Activated naive CD8-positive, alpha-beta T cell (primary cell): ENCODE measurements around the gene SLC26A1.

Experiments
- H3K27ac Mint-ChIP-seq: one replicate; pipeline ENCODE4 v1.8.0; 2021; ENCODE audit warnings: mixed read lengths
- H3K27me3 Mint-ChIP-seq: one replicate; pipeline ENCODE4 v1.8.0; 2021; ENCODE audit warnings: mixed read lengths
- H3K36me3 Mint-ChIP-seq: one replicate; pipeline ENCODE4 v1.8.0; 2021; ENCODE audit warnings: mixed read lengths
- H3K4me1 Mint-ChIP-seq: one replicate; pipeline ENCODE4 v1.8.0; 2021; ENCODE audit warnings: low read depth, mixed read lengths
- H3K4me3 Mint-ChIP-seq: one replicate; pipeline ENCODE4 v1.8.0; 2021; ENCODE audit warnings: mild to moderate bottlenecking, mixed read lengths
- H3K9me3 Mint-ChIP-seq: one replicate; pipeline ENCODE4 v1.8.0; 2021; ENCODE audit warnings: low read depth, mixed read lengths

Gene SLC26A1

DNA sequence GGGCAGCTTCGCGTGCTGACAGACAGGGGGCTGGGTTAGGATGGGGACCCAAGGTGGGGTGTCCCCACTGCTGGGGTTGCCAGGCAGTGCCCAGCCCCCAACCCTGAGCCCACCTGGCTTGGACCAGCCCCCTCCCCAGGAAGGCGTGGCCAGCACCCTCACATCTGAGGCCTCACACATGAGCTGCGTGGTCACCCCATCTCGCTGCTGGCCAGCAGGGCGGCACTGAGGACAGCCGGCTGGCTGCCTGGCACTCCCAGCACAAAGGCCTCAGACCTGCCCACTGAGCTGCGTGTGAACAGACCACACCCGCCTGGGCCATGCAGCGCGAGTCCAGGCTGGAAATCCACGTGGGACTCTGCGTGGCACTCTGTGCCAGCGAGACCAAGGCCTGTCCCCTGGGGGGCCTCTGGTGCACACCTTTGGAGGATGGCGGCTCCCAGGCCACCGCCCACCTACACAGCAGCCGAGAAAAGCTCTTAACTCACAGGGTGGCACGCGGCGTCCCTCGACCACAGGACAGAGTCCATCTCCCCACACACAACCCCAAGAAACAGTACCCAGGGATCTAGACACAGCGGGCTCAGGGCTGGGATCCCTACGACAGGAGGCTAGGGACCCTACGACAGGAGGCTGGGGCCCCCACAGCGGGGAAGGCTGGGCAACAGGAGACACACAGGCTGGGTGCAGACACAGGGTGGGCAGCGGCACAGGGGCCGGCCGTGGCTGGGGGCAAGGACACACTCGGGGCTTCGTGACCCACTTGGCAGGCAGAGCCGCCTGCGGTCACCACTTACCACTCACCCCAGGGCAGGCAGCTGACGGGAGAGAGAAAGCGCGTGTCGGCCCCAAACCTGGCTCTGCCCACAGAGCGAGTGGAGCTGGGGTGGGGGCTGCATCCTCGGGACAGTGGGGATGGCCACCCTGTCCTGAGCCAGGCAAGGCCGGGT is 29.7 kb downstream of the SLC26A1 start:
- Mint-ChIP-seq H3K27ac (no peak overlapping the region), H3K36me3 (no peaks in the 10 kb centered on the region), H3K27me3 (no peaks in the 10 kb centered on the region), H3K4me3 (no peak overlapping the region), H3K9me3 (no peaks in the 10 kb centered on the region), H3K4me1 (no peaks in the 10 kb centered on the region)

DNA sequence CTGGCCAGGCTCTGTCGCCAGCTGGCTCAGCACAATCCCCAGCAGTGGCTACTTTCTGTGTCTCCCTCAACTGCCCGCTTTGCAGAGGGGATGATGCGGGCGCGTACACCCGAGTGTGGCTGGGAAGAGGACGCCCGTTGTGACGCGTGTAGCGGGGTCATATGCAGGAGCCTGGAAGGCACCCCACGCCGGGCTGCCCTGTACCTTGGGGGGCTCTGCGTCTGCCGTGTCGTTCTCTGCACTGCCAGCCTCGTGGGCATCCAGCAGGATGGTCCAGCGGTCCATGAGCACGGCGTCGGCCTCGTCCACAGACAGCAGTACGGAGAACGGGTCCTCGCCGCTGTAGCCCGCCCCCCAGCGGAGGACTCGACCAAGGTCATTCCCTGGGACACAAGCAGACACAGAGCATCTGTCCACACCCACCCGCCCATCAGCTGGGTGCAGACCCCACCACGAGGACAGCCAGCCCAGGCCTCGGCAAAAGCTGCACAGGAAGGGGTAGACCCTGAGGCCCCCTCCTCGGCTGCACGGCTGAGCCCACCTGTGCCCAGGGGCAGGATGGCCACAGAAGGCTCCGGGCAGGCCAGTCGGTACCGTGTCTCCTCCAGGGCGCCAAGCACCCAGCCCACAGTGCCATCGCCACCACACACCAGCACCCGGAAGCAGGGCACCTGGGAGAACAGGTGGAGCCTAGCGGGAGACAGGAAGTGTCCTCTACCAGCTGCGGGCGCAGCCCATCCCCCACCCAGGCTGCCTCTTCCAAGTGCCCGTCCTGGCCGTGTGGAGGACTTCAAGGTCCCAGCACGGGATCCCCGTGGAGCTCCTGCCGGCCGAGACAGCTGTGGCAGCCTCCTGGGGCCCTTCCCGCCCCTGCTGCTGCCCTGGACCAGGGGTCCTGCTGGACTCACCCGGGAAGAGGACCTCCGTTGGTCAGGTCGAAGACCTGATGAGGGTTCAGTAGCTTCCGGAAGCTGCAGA is 30.7 kb downstream of the SLC26A1 start:
- Mint-ChIP-seq H3K4me3 (no peak overlapping the region), H3K27me3 (no peaks in the 10 kb centered on the region), H3K9me3 (no peaks in the 10 kb centered on the region), H3K36me3 (no peaks in the 10 kb centered on the region), H3K27ac (no peak overlapping the region), H3K4me1 (no peaks in the 10 kb centered on the region)

DNA sequence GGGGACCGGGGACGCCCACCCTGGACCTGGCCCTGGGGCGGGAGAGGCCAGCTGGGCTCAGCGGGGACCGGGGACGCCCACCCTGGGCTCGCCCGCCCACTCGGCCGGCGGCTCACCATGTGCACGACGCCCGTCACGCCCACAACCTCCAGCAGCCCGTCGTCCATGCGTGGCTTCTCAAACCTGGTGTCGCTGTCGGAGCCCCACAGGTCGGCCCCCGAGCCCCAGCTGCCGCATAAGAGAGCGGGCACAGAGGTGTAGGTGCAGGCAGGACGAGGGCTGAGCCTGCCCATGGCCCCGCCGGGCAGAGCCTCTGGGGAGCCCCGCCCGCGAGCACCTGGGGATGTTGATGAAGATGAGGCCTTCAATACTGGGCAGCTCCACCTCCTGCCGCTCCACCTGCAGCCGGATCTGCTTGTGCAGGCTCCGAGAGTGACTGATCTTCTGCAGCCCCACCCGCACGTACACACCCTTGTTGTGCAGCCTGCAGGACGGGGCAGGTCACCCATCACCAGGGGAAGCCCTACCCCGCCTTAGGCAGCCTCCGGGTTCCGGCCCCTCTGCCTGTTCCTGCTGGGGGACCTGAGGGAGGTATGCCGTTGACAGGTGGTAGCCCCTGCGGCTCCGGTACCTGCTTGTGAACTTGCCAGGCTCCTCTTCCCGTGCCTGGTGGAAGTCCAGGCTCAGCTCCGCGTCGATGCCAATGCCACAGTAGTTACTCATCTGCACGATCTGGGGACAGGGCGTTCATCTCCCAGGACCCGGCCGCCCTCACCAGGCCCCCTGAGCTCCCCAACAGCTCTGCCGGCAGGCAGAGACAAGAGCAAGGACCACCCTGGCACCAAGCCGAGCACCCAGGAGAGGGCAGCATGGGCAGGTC is 31.6 kb downstream of the SLC26A1 start:
- H3K27me3 Mint-ChIP-seq: no peaks in the 10 kb centered on the region
- H3K36me3 Mint-ChIP-seq: no peaks in the 10 kb centered on the region

DNA sequence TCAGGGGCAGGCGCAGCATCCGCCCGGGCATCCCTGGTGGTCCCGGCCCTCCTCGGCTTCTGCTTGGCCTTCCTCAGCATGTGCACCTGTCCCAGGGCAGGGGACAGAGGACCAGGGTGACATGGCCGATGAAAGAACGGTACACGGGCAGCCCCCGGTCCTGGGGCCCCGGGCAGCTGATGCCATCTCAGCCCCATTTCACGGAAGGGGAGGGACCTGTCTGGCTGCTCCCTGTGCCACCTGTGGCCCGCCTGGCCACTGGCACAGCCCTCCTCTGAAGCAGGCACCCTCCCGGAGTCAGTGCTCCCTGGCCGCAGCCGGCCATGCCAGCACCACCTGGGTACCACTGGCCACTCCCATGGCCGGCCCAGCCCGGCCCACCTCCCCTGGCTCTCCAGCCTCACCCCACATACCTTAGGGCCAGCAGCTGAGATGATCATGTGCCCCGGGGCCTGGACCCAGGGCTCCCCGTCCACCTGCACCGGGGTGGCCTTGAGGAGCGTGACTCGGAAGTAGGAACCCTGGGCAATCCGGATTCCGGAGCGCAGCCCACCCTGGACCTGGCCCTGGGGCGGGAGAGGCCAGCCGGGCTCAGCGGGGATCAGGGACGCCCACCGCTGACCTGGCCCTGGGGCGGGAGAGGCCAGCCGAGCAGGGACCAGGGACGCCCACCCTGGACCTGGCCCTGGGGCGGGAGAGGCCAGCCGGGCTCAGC is 32.4 kb downstream of the SLC26A1 start:
- Mint-ChIP-seq H3K4me3 (no peak overlapping the region), H3K36me3 (no peaks in the 10 kb centered on the region), H3K4me1 (no peaks in the 10 kb centered on the region), H3K27ac (no peak overlapping the region), H3K27me3 (no peaks in the 10 kb centered on the region), H3K9me3 (no peaks in the 10 kb centered on the region)

More for the DNA sequence above, 31.6 kb downstream of the SLC26A1 start:
- Mint-ChIP-seq H3K9me3 (no peaks in the 10 kb centered on the region), H3K27ac (no peak overlapping the region), H3K4me1 (no peaks in the 10 kb centered on the region), H3K4me3 (no peak overlapping the region)

DNA sequence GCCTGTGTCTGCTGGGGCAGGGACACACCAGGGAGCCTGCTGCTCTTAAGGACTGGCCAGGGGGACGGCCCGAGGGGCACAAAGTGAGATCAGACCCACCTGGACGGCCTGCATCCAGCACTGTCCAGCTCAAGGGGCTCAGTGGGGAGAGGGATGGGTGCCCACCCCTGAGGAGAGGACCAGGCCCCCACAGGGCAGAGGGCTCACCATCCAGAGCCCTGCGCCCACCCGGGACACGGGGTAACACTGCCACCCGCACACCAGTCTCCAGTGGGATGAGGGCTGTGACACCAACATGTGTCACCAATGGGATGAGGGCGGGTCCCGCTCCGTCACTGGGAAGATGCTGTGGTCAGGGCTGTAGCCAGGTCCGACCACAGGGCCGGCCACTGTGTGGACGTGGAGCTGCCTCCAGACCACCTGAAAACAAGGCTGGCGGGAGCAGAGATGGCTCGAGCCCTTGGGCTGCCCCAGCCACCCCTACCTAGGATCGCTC is 33.0 kb downstream of the SLC26A1 start:
- Mint-ChIP-seq H3K4me1 (no peaks in the 10 kb centered on the region), H3K9me3 (no peaks in the 10 kb centered on the region), H3K4me3 (no peak overlapping the region), H3K36me3 (no peaks in the 10 kb centered on the region), H3K27me3 (no peaks in the 10 kb centered on the region), H3K27ac (no peak overlapping the region)

DNA sequence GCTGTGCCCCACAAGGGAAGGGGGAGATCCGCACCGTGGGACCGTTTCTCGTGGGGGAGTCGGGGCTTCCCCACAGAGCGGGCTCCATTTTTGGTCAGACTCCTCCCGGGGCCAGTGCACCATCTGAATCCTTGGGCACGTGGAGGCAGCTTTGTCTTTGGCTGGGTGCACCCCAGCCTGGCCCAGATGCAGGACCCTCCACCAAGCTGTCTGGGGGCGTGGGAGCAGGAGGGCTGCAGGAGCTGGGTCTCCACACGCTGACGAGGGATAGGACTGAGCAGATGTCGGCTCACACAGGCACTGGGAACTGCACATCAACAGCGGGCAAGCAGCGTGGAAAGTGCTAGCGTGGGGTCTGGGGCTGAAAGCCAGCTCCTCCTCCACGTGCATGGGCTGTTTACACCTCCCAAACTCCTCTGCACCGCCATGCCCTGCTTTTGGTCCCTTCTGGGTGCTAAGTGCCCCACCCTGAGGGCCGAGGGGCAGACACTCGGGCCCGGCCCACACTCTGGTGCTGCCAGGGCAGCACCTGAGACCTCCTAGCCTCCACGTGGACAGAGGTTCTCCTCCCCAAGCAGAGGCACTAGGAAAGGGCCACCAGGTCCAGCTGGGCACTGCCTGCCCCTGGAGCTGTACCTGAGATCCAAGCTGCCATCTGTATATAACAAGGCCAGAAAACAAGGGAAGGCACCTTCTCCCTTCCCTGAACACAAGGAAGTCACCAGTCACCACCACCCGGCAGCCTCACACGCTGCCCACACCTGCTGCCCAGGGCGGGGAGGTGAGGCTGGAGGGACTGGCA is 33.7 kb downstream of the SLC26A1 start:
- no peaks in the 10 kb centered on the region for H3K9me3 Mint-ChIP-seq
- no peak overlapping the region for H3K4me3 Mint-ChIP-seq
- H3K4me1 Mint-ChIP-seq: no peaks in the 10 kb centered on the region
- no peak overlapping the region for H3K27ac Mint-ChIP-seq
- H3K36me3 Mint-ChIP-seq: peaks cover 2% of the 10 kb centered on the region
- no peaks in the 10 kb centered on the region for H3K27me3 Mint-ChIP-seq

DNA sequence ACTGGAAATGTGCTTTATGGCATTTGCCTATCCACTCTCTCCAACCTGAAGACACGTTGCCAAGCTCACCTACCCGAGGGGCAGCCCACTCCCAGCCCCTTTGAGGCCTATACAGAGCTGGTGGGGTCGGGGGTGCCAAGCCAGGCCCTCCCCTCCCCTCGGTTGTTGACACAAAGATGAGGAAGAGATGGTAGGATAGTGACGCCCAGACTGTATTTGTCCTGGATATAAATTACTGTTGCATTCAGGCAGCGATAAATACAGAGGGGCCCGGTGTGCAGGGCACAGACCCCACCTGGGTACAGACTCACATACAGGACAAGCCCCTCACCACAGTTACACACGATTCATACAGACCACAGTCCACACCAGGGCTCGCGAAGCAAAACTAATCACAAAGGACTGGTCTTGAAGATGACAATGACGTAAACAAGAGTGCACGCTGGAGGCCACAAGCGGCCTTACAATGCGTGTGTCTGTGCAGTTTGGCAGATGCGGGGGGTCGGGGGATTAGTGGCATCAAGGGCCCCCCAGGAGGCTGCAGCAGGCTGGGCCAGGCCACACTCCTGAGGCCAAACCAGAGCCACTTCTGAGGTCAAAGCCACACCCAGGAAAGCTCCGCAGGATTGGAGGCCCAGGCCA is 34.4 kb downstream of the SLC26A1 start:
- no peaks in the 10 kb centered on the region for H3K9me3 Mint-ChIP-seq
- H3K36me3 Mint-ChIP-seq: peaks cover 2% of the 10 kb centered on the region
- no peaks in the 10 kb centered on the region for H3K27me3 Mint-ChIP-seq
- no peak overlapping the region for H3K27ac Mint-ChIP-seq
- H3K4me1 Mint-ChIP-seq: no peaks in the 10 kb centered on the region
- H3K4me3 Mint-ChIP-seq: no peak overlapping the region

DNA sequence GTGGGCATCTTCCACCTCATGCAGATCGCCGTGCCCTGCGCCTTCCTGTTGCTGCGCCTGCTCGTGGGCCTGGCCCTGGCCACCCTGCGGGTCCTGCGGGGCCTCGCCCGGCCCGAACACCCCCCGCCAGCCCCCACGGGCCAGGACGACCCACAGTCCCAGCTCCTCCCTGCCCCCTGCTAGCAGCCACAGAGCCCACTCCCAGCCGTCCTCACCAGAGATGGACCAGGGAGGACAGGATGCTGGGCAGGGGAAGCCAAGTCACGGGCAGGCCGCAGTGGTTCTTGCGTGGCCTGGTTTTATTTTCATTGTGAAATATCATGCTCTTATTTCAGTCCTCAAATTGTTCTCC is 34.9 kb downstream of the SLC26A1 start:
- H3K27me3 Mint-ChIP-seq: no peaks in the 10 kb centered on the region
- H3K27ac Mint-ChIP-seq: no peak overlapping the region

DNA sequence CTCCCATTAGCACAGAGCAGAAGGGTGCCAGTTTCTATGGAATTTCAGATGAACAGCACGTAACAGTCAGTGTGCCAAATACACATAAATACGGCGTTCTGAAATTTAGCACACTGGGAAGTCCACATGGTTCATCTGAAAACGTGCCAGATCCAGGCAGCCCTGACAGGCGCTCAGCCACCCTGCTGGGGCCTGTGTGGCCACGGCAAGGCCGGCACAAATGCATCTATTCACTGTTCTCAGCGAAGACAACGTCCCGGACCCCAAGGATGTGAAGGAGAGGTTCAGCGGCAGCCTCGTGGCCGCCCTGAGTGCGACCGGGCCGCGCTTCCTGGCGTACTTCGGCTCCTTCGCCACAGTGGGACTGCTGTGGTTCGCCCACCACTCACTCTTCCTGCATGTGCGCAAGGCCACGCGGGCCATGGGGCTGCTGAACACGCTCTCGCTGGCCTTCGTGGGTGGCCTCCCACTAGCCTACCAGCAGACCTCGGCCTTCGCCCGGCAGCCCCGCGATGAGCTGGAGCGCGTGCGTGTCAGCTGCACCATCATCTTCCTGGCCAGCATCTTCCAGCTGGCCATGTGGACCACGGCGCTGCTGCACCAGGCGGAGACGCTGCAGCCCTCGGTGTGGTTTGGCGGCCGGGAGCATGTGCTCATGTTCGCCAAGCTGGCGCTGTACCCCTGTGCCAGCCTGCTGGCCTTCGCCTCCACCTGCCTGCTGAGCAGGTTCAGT is 35.5 kb downstream of the SLC26A1 start:
- H3K36me3 Mint-ChIP-seq: peaks cover 2% of the 10 kb centered on the region
- no peaks in the 10 kb centered on the region for H3K27me3 Mint-ChIP-seq
- H3K4me3 Mint-ChIP-seq: no peak overlapping the region
- no peak overlapping the region for H3K27ac Mint-ChIP-seq
- no peaks in the 10 kb centered on the region for H3K4me1 Mint-ChIP-seq
- H3K9me3 Mint-ChIP-seq: no peaks in the 10 kb centered on the region

More for the DNA sequence above, 34.9 kb downstream of the SLC26A1 start:
- no peaks in the 10 kb centered on the region for H3K9me3 Mint-ChIP-seq
- H3K4me3 Mint-ChIP-seq: no peak overlapping the region
- no peaks in the 10 kb centered on the region for H3K4me1 Mint-ChIP-seq
- H3K36me3 Mint-ChIP-seq: peaks cover 2% of the 10 kb centered on the region

DNA sequence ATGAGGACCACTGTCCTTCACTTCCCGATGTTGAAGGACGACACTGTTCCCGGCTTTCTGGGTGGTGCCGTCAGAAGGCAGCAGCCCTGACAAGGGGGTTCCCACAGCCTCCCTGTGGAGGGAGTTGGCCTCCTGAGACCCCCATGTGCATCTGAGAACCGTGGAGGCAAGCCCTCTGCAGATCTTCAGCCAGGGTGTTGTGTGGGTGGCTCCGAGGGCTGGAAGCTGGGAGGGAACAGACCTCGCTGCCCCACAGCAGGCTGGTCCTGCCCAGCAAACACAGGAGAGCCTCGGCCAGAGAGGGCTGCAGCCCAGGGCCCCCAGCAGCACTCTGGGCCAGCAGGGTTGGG is 36.0 kb downstream of the SLC26A1 start:
- Mint-ChIP-seq H3K4me1 (no peaks in the 10 kb centered on the region), H3K27me3 (no peaks in the 10 kb centered on the region), H3K4me3 (no peak overlapping the region), H3K27ac (no peak overlapping the region), H3K9me3 (no peaks in the 10 kb centered on the region), H3K36me3 (peaks cover 2% of the 10 kb centered on the region)

DNA sequence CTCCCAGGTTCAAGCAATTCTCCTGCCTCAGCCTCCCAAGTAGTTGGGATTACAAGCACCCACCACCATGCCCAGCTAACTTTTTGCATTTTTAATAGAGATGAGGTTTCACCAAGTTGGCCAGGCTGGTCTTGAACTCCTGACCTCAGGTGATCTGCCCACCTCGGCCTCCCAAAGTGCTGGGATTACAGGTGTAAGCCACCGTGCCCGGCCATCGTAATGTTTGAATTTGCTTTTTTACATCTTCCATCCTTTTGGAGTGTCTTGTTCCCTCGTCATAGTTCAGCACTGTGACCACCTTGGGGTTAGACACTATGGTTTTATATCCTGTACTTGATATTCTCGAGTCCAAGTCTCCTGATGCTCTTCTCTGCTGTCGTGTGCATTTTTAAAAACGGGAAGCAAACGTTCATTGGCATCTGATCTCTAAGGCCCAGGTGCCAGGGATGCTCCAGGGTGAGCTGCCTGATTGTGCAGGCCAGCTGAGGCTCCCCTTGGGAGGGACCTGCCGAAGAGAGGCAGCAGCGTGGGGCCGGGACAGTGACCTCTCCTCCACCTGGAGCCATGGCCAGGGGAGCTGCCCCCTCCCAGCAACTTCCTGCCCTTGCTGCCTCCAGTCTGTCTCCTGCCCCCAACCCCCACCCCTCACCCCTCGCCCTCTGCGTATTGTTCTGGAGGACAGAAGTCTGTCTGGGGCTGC is 36.5 kb downstream of the SLC26A1 start:
- Mint-ChIP-seq H3K36me3 (peaks cover 2% of the 10 kb centered on the region), H3K4me1 (no peaks in the 10 kb centered on the region), H3K27ac (no peak overlapping the region), H3K9me3 (no peaks in the 10 kb centered on the region), H3K27me3 (no peaks in the 10 kb centered on the region), H3K4me3 (no peak overlapping the region)

DNA sequence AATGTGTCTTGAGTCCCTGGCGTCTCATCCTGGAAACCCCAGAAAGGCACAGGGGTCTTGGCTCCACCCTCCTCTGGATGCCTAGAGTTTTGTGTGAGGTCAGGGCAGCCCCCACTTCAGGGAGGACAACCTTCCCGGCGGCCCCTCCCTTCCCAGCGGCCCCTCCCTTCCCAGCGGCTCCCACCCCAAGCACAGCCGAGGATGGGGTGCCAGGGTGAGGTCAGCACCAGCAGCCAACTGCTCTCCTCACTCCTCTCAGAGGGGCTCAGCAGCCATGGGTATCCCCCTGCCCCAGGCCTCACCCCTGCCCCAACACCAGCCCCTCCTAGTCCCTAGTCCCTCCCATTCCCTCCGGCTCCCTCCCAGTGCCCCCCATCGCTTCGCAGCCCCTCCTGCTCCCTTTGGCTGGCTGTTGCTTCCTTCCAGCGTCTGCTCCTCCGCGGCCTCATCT is 37.2 kb downstream of the SLC26A1 start:
- no peaks in the 10 kb centered on the region for H3K4me1 Mint-ChIP-seq
- H3K27ac Mint-ChIP-seq: no peak overlapping the region
- peaks cover 2% of the 10 kb centered on the region for H3K36me3 Mint-ChIP-seq
- no peaks in the 10 kb centered on the region for H3K27me3 Mint-ChIP-seq
- H3K4me3 Mint-ChIP-seq: no peak overlapping the region
- H3K9me3 Mint-ChIP-seq: no peaks in the 10 kb centered on the region
